ENCODE results near the gene AADACL2.

GRCh38 chr3:151707216-151707615, 26.5 kb upstream of the AADACL2 start:
- TF ChIP-seq NCOR1 (IDR thresholded peaks at IDR 0.05) (no peak), EZH2 (IDR thresholded peaks at IDR 0.05; ENCODE audit: borderline replicate concordance, low read depth, low read length) (no peak)
